WERI-Rb-1 (cell line): ENCODE results near the gene SPIRE1.
"Not testable (repeated sequence)": the region's sequence is repeated elsewhere in the genome, so short reads cannot be mapped to it uniquely, and the experiment has no call there.

Experiments used
- DNase-seq: peaks from one replicate; pipeline ENCODE4 v3.0.0-alpha.2; 2020
- H3K27ac ChIP-seq: fragments of 250-450 bp; sonication (Bioruptor Pico); 2 replicates; pipeline ENCODE4 v1.5.1; 2020; ENCODE audit warnings: mild to moderate bottlenecking, moderate library complexity
- H3K27me3 ChIP-seq: fragments of 250-450 bp; sonication (Bioruptor Pico); 2 replicates; pipeline ENCODE4 v1.5.1; 2021; ENCODE audit warnings: mild to moderate bottlenecking, low read depth, moderate library complexity; ENCODE audit not compliant: insufficient read depth, severe bottlenecking
- H3K36me3 ChIP-seq: fragments of 250-450 bp; sonication (Bioruptor Pico); 2 replicates; pipeline ENCODE4 v1.5.1; 2020; ENCODE audit warnings: mild to moderate bottlenecking, moderate library complexity
- H3K4me3 ChIP-seq: 2 replicates; pipeline ENCODE4 v1.5.1; 2011; ENCODE audit warnings: low read depth, mild to moderate bottlenecking, control low read depth, low read length
- H3K9me3 ChIP-seq: fragments of 250-450 bp; sonication (Bioruptor Pico); 2 replicates; pipeline ENCODE4 v1.5.1; 2021; ENCODE audit warnings: mild to moderate bottlenecking, moderate library complexity; ENCODE audit not compliant: severe bottlenecking
- CTCF ChIP-seq: IDR thresholded peaks from 2 replicates; pipeline ENCODE4 v1.5.1; 2011; ENCODE audit warnings: low read depth, mild to moderate bottlenecking, control low read depth, inconsistent platforms, low read length

Gene SPIRE1

GRCh38 chr18:12411456-12411855, 246.5 kb downstream of the SPIRE1 start:
- no peak for DNase-seq
- Histone ChIP-seq H3K4me3 (no peak overlapping the region), H3K36me3 (no peaks in the 10 kb centered on the region), H3K9me3 (no peaks in the 10 kb centered on the region), H3K27me3 (no peaks in the 10 kb centered on the region), H3K27ac (no peak overlapping the region)
- TF ChIP-seq CTCF: no peak

- H3K9me3 ChIP-seq, H3K4me3 ChIP-seq, H3K27me3 ChIP-seq, H3K27ac ChIP-seq, DNase-seq, H3K36me3 ChIP-seq: not testable (repeated sequence)
These were observed 247.2 kb downstream of the SPIRE1 start for GRCh38 chr18:12410747-12411146.

- Histone ChIP-seq H3K4me3 (no peak overlapping the region), H3K27ac (no peak overlapping the region)
- DNase-seq: no peak
These were observed 247.8 kb downstream of the SPIRE1 start for GRCh38 chr18:12410081-12410481.

GRCh38 chr18:12409469-12409868, 248.4 kb downstream of the SPIRE1 start:
- Histone ChIP-seq H3K27ac (no peak overlapping the region), H3K9me3 (no peaks in the 10 kb centered on the region), H3K36me3 (no peaks in the 10 kb centered on the region), H3K27me3 (no peaks in the 10 kb centered on the region), H3K4me3 (no peak overlapping the region)
- DNase-seq: no peak
- no peak for TF ChIP-seq CTCF

More at GRCh38 chr18:12410081-12410481, 247.8 kb downstream of the SPIRE1 start:
- Histone ChIP-seq H3K9me3 (no peaks in the 10 kb centered on the region), H3K36me3 (no peaks in the 10 kb centered on the region), H3K27me3 (no peaks in the 10 kb centered on the region)
- no peak for TF ChIP-seq CTCF

- H3K9me3 ChIP-seq: no peaks in the 10 kb centered on the region
- no peak for DNase-seq
- H3K4me3 ChIP-seq: peak overlapping the region; percentile 85
- peak overlapping the region; percentile 97 for H3K27ac ChIP-seq
- no peaks in the 10 kb centered on the region for H3K27me3 ChIP-seq
- no peaks in the 10 kb centered on the region for H3K36me3 ChIP-seq
- no peak for TF ChIP-seq CTCF
These were observed 249.5 kb downstream of the SPIRE1 start for GRCh38 chr18:12408247-12408869.

- Histone ChIP-seq H3K27ac (no peak overlapping the region), H3K36me3 (no peaks in the 10 kb centered on the region), H3K4me3 (no peak overlapping the region), H3K27me3 (no peaks in the 10 kb centered on the region), H3K9me3 (no peaks in the 10 kb centered on the region)
- no peak for DNase-seq
- TF ChIP-seq CTCF: no peak
These were observed 251.4 kb downstream of the SPIRE1 start for GRCh38 chr18:12406371-12407111.
